ENCODE results near the gene RAB3A. TPM values are rescaled to one million over a fixed set of nuclear protein-coding genes. Genes with fewer than 3 reads are reported as not detected.

The RAB3A gene
- total and polyA plus RNA-seq, 9 of the 15 experiments (the other 6 are each of a cell fraction or from before 2014, with no cell fraction given), result 0.17 to 5.1 (median 0.90) TPM; not detected in 1

DNA sequence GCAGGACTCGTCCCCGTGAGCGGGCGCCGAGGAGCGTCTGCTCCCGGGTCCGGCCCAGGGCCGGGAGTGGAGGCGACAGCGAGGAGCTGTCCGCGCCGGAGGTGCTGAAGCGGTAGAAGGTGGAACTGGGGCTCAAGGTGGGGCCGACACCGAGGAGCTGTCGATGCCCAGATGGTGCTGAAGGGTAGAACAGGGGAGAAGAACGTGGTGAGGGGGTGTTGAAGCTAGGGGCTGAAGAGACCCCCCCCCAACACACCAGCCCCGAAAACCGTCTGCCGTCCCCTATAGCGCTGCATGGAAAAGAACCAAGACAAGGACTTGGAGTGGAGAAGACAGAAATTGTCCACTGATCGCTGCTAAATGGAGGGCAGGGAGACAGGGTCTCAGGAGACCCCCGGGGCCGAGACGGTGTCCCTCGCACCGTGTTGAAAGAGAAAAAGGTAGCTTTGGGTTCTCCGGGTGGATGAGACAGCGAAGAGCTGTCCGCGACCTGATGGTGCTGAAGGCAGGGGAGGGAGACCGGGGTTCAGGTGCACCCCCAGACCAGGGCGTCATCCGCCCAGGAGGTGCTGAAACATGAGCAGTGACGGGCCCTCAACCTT is 29.5 kb upstream of the RAB3A start (continued):
- TF ChIP-seq MYC (IDR thresholded peaks at IDR 0.05; ENCODE audit: low read depth, low read length) (0 out of 2 replicates have a peak, but pooled peaks have one; percentile 18), MYC (CRISPR knock-in tag; IDR thresholded peaks at IDR 0.05; ENCODE audit: borderline replicate concordance, low read depth) (no peak), CHCHD3 (CRISPR knock-in tag; IDR thresholded peaks at IDR 0.05) (no peak), MYBL2 (IDR thresholded peaks at IDR 0.05; ENCODE audit: low read depth) (no peak), MYBL2 (CRISPR knock-in tag; IDR thresholded peaks at IDR 0.05; ENCODE audit: borderline replicate concordance) (no peak), XRCC3 (IDR thresholded peaks at IDR 0.05) (no peak), ESRRA (IDR thresholded peaks at IDR 0.05; ENCODE audit: borderline replicate concordance, low read depth) (no peak), MTF1 (CRISPR knock-in tag; IDR thresholded peaks at IDR 0.05; ENCODE audit: borderline replicate concordance) (no peak), ZFX (CRISPR knock-in tag; IDR thresholded peaks at IDR 0.05) (peak; percentile 57; the same call in 1 of the 2 replicates), ZNF12 (CRISPR knock-in tag; IDR thresholded peaks at IDR 0.05) (peak; percentile 65; the same call in 1 of the 2 replicates), ZNF165 (CRISPR knock-in tag; IDR thresholded peaks at IDR 0.05; ENCODE audit: borderline replicate concordance) (0 out of 2 replicates have a peak, but pooled peaks have one; percentile 68), STAT5A (IDR thresholded peaks at IDR 0.05; ENCODE audit: borderline replicate concordance, low read length) (0 out of 2 replicates have a peak, but pooled peaks have one; percentile 7), NCOA1 (IDR thresholded peaks at IDR 0.05; ENCODE audit: low read depth) (peak; percentile 96), SPI1 (IDR thresholded peaks at IDR 0.05; ENCODE audit: borderline replicate concordance, low read depth, low read length) (0 out of 2 replicates have a peak, but pooled peaks have one; percentile 21), SIN3A (IDR thresholded peaks at IDR 0.05; ENCODE audit: borderline replicate concordance in 2 of 2, control insufficient read depth in 1 of 2, low read depth in 2 of 2, low read length in 2 of 2) (peak; percentile 96 to 99), ZNF668 (CRISPR knock-in tag; IDR thresholded peaks at IDR 0.05) (peak; percentile 69; the same call in 1 of the 2 replicates), KAT7 (CRISPR knock-in tag; IDR thresholded peaks at IDR 0.05; ENCODE audit: borderline replicate concordance) (0 out of 2 replicates have a peak, but pooled peaks have one; percentile 64), E2F3 (CRISPR knock-in tag; IDR thresholded peaks at IDR 0.05) (no peak)
- TF ChIP-seq, protein P1, sequence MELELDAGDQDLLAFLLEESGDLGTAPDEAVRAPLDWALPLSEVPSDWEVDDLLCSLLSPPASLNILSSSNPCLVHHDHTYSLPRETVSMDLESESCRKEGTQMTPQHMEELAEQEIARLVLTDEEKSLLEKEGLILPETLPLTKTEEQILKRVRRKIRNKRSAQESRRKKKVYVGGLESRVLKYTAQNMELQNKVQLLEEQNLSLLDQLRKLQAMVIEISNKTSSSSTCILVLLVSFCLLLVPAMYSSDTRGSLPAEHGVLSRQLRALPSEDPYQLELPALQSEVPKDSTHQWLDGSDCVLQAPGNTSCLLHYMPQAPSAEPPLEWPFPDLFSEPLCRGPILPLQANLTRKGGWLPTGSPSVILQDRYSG (tag; conservative IDR thresholded peaks at IDR 0.05; ENCODE audit: low read depth), result peak; percentile 90
- TF ChIP-seq, protein P2, sequence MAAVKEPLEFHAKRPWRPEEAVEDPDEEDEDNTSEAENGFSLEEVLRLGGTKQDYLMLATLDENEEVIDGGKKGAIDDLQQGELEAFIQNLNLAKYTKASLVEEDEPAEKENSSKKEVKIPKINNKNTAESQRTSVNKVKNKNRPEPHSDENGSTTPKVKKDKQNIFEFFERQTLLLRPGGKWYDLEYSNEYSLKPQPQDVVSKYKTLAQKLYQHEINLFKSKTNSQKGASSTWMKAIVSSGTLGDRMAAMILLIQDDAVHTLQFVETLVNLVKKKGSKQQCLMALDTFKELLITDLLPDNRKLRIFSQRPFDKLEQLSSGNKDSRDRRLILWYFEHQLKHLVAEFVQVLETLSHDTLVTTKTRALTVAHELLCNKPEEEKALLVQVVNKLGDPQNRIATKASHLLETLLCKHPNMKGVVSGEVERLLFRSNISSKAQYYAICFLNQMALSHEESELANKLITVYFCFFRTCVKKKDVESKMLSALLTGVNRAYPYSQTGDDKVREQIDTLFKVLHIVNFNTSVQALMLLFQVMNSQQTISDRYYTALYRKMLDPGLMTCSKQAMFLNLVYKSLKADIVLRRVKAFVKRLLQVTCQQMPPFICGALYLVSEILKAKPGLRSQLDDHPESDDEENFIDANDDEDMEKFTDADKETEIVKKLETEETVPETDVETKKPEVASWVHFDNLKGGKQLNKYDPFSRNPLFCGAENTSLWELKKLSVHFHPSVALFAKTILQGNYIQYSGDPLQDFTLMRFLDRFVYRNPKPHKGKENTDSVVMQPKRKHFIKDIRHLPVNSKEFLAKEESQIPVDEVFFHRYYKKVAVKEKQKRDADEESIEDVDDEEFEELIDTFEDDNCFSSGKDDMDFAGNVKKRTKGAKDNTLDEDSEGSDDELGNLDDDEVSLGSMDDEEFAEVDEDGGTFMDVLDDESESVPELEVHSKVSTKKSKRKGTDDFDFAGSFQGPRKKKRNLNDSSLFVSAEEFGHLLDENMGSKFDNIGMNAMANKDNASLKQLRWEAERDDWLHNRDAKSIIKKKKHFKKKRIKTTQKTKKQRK (IDR thresholded peaks at IDR 0.05; ENCODE audit: borderline replicate concordance, low read depth, low read length), result no peak
